Sciatic nerve (tissue), 2 donors: ENCODE data around the gene RBM43. TPM values are rescaled to one million over a fixed set of nuclear protein-coding genes. Genes with fewer than 3 reads are reported as not detected.
"Not testable (repeated sequence)": the region's sequence is repeated elsewhere in the genome, so short reads cannot be mapped to it uniquely, and the experiment has no call there.

ENCODE experiments used
- ATAC-seq: fragments of 200-7000 bp; cut with Tn5 transposase; one replicate; pipeline ENCODE4 v1.9.1; 2020; ENCODE audit warnings: mild to moderate bottlenecking, moderate library complexity
- DNase-seq: peaks from one replicate; pipeline ENCODE4 v3.0.0-alpha.2; 2020; ENCODE audit warnings: low spot score
- intact Hi-C: fragments of 100-400 bp; cut with DNase I; formaldehyde crosslinking; loops from one replicate; pipeline ENCODE4 v1.14.2; 2022
- total RNA-seq: library from RNA; stranded (reverse); fragmentation: NEBNext Ultra II Directional; extraction: Animal tissue kit (Norgen Biotek cat#: 25700); gene quantifications from one replicate; pipeline ENCODE4 v1.2.1, GENCODE V29; 2021
- donor health status: DM: no; HTN: no; CAD: no.
- donor health status: DM: no; HTN: no; CAD: no.

Gene RBM43
- total RNA-seq: 23.7 TPM

DNA sequence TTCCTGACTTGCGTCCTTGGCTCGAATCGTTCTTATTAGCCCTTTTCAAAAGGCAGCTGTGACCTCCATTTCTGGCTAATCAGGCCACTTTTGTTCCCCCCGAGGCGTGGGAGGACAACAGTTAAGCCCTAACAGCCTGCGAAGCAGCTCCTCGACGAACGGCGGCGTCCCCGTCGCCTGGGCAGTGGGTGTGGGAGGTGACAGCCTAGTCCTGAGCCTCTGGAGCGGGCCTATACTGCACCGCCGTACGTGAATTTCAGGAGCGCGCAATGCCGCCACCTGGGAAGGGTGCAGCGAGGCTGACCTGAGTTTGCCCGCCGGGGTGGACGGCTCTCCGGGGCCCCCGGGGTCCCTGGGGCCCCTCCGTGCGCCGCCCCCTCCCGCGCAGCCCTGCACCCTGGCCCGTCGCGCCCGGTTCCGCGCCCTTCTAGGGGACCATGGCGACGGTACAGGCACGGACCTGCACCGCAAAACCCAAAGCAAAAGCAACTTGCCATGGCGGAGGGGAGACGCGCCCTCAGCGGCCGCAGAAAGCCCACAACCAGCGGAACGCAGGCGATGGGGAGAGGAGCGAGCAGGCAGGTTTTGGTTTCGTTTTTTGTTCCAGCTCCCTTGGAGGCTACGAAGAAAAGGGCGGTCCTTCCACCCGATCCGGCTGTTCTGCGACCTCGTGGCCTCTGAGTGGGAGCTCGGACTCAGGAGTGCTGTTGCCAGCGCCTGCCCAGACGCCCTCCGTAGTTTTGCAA lies at the start of gene RBM43:
Gene RBM43, minus strand, starts transcription at position 633 of the 746 bp plus-strand sequence. Its CDS starts 136 bp downstream, at position 497.
- ATAC-seq (peak; percentile 96), DNase-seq (peak; percentile 93)
- intact Hi-C loops: no loop called here

DNA sequence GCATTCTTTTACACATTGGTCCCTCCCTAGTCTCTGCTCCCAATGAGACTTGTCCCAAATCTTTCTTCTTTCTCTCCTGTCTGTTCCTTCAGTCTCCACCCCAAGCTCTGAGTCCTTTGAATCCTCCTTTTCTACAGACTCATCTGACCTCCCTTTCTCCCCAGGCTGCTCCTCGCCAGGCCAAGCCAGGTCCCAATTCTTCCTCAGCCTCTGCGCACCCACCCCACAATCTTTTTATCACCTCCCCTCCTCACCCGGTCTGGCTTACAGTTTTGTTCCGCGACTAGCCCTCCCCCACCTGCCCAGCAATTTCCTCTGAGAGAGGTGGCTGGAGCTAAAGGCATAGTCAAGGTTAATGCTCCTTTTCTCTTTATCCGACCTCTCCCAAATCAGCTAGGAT lies 48.6 kb upstream of the RBM43 start:
- ATAC-seq, intact Hi-C loops, DNase-seq: not testable (repeated sequence)

DNA sequence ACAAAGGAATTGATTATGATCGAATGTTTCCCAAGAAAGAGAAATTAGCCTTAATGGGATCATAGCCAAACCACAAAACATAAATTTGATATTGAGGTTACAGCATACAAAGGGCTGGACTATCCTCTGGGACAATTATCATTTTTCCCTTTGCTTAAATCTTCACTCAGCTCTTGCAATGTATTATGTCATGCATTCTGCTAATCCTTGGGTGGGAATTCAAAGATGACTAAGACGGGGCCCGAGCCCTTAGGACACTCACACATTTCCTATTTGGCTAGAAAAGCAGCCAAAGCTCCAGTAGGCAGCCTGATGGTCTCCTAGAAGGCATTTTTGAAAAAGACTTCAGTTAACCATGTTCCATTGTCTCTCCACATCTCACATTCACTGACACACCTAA lies 45.0 kb upstream of the RBM43 start:
- intact Hi-C loops: no loop called here
- peak; percentile 76 for ATAC-seq

DNA sequence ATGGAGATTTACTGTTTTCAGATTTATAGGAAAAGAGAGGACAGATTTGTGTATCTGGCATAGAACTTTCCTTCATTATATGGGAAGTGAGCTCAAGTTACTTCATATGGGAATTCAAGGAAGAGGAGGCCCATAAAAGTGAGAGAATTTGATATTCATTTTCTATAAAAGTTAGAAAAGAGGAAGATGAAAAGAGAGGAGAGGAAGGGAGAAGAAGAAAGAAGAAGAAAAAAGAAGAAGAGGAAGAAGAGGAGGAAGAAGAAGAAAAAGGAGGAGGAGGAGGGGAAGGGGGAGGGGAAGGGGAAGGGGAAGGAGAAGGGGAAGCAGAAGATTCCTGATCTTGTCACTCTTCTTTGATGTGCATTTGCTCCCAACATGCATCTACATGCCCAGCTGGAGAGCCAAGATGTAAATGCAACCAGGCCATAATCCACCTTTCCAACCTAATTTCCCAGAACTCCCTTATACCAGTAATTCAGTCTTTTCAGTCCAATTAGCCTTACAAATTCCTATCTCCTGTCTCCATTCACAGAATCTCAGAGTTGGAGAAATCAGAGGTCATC lies 43.5 kb upstream of the RBM43 start:
- no peak for DNase-seq
- ATAC-seq: no peak
- intact Hi-C loops: no loop called here

More for the DNA sequence above, 45.0 kb upstream of the RBM43 start:
- no peak for DNase-seq

DNA sequence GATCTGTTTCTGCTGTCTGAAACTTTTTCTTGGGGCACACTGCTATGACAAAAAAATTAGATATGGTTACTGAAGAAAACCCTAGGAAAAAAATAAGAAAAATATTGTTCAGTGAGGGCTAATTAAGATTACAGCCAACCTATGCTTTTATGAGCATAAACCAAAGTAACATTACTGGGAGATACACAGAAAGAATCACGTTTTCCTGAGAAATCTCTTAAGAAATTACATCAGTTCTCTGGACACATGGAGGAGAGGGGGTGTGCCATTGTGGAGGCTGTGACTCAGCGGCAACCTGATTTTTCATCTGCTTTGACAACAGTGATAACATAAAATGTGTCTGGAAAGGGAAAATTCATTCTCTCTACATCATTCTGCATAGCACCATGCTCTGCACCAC lies 41.2 kb upstream of the RBM43 start:
- intact Hi-C loops: no loop called here
- no peak for ATAC-seq
- DNase-seq: no peak

DNA sequence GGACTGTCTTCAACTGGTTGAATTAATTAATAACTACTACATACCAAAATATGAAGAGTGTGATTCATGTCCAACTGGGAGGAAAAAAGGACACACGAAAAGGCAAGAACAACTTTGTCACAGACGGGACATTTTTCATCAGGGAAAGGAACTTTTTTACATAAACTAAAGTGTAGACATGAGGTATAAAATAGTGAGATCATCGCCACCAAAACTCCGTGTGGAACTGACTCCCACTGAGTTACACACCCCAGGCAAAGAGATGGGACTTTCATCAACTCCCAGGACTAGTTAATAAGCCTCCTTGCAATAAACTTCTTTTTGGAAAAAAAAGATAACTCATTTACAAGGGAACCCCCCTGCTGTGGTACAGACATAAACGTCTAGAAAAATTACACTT lies 40.7 kb upstream of the RBM43 start:
- intact Hi-C loops: no loop called here
- DNase-seq (no peak), ATAC-seq (no peak)

DNA sequence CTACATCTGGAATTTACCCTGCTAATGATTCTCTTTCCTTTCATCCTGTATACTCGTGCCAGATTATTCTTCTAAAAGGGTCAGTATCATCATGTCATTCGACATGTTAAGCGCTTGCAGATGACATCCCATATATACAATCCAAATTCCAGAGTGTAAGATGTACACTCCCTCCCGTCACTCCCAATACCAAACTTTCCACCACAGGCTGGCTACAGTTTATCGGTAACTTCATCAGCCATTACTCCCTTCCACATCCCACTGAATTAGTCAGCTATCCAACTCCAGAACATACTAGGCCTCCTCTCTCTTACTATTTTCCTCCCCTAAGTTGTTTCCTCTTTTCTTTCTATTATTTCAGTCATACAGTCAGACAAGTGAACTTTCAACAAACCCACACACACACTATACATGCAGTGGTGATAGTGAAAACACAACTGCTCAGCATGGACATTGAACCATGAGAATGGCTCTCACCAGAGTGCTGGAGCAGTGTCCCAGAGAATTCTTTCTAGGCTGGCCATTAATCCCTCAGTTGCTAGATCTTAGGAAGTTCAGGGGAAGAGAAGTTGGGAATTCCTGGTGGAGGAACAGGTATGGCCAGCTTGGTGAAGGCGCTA lies 38.4 kb upstream of the RBM43 start:
- DNase-seq (no peak), ATAC-seq (no peak)
- intact Hi-C loops: no loop called here

DNA sequence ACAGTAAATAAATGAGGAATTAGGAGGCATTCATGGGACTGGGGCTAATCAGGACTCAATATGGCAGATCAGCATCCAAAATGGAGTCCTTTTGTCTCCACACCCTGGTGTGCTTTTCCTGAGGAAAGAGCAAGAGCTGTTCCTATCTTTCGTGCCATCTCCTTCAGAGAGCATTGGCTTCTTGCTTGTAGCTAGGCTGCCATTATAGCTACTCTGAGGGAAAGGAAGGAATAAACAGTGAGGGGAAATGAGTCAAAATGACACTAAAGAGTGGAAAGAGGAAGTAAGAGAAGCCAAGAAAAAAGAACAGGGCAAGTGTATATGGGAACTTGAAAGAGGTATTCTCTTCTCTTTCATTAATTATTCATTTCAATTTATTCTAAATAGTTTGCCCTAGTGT lies 36.2 kb upstream of the RBM43 start:
- ATAC-seq: peak; percentile 49
- DNase-seq: no peak
- intact Hi-C loops: no loop called here

DNA sequence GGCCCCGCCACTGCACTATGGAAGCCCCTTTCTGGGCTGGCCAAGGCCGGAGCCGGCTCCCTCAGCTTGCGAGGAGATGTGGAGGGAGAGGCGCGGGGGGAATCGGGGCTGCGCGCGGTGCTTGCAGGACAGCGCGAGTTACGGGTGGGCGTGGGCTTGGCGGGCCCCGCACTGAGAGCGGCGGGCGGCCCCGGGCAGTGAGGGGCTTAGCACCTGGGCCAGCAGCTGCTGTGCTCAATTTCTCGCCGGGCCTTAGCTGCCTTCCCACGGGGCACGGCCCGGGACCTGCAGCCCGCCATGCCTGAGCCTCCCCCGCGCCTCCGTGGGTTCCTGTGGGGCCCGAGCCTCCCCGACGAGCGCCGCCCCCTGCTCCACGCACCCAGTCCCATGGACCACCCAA lies 34.3 kb upstream of the RBM43 start:
- DNase-seq, intact Hi-C loops, ATAC-seq: not testable (repeated sequence)

DNA sequence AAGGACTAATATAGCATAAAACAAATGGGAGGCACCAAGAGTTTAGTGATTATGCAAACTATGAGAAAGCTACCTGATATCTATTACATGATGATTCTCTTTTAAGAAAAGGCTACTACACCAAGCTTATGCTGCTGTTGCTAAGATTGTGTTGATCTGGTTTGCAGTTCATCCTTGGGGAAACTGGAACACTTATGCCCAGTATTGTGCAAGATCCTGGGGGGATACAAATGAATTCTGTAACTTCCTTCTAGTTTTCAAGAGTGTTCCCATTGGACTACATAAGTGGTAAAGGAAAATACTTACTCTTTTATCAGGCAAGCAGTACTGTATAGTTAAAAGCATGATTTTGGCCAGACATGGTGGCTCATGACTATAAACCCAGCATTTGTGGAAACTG lies 30.9 kb upstream of the RBM43 start:
- intact Hi-C loops: no loop called here
- ATAC-seq (no peak), DNase-seq (no peak)

DNA sequence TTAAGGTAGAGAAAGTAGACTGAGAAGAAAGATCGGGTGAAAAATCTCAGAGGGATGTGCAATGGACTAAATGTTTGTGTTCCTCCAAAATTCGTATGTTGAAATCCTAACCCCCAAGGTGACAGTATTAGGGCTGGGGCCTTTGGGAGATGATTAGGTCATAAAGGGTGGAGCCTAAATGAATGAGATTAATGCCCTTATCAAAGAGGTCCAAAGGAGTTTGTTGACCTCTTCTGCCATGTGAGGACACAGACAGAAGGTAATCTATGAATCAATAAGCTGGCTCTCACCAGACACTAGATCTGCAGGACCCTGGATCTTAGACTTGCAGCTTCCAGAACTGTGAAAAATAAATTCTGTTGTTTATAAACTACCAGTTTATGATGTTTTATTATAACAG lies 30.5 kb upstream of the RBM43 start:
- DNase-seq (no peak), ATAC-seq (no peak)
- intact Hi-C loops: no loop called here

DNA sequence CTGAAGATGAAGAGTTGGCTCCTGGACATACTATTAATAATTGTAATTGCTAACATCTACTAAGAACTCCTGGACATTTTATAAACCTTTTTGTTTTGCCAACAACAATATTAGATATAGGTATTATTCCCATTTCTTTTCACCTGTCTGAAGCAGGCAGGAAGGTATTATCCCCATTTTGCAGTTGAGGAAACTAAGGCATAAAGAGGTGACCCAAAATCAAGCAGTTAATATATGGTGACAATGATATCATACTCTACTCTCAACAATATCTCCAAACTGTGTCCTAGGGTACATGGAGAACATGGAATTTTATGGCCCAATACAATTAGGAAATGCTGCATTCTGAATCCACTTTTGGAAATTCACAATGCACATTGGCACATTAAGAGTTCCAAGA lies 29.6 kb upstream of the RBM43 start:
- DNase-seq: no peak
- no peak for ATAC-seq
- intact Hi-C loops: no loop called here

DNA sequence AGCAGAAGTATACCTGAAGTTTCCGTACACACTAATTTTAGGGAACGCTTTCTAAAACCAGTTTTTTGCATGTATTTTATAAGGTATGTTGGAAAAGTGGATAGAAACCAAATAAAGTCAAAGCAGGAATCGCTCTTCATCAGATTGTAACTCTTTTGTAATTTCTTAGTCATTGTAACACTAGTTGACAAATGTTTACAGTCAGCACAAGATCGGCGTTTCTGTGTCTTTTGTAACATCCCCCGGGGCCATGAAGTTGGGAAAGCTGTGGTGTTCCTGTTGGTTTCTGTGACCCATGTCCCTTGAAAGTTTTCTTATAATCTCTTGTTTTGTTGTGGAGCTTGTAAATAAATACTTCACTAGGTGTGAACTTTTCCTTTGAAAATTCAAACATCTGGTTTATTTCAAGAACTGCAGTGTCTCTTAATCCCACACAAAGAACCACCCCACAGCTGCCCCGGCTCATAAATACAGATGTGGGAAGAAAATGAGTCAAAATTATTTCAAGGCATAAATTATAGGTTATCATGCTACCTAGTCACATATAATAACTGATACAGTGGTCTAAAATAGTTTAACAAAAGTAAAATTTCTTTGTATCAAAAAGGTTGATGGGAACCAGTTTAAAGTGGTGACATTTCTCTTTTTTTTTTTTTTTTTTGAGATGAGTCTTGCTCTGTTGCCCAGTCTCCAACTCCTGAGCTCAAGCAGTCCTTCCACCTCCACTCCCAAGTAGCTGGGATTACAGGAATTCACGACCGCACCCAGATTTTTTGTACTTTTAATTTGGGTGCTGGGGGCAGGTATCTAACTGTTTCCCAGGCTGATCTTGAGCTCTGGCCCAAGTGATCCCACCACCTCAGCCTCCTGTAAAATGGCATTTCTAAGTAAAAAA lies 28.6 kb upstream of the RBM43 start:
- no peak for DNase-seq
- intact Hi-C loops: no loop called here
- peak; percentile 55 for ATAC-seq

DNA sequence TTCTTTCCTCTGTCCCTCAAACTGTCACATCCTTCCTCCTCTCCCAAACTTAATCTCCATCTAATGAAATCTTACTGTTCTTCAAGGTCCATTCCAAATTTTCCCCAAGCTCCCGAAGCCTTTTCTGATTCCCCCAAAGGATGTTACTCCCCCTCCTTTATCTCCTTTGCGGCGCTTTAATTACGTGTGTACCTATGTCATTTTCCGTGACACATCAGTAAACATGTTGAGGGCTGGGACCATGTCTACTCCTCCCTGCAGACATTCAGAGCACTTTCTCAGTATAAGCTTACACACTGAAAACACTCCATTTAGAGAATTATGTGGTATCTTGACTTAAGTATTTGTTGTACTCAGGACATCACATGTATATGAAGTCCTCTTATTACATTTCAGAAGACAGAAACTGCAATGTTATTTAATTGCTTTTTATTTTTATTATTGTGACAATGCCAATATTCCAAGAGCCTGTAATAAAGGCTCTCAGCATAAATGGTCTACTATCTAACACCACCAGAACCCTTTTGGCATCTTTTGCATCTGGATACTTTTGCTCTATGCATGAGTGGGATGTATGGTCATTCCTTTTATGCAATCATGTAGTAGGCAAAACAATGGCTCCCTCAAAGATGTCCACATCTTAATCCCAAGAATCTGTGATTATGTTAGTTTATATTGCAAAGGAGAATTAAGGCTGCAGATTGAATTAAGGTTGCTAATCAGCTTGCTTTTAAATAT lies 26.0 kb upstream of the RBM43 start:
- ATAC-seq: no peak
- DNase-seq: no peak
- intact Hi-C loops: no loop called here

DNA sequence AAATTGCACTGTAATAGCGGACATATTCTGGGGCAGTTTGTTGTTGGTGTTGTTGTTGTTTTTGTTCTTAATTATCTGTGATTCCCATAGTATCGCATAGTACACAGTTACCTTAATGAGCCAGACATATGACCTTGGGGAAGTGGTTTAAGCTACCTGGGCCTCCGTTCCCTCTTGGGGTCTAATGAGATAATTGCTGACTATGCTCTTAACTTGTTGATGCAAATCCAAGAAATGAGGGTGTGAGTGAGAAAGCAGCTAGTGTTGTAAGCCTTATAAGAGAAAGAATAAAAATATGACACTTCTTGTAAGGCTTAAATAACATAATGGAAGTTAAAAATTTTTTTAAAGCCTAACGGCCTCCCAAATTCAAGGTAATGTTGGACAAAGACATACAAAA lies 20.7 kb upstream of the RBM43 start:
- intact Hi-C loops: no loop called here
- DNase-seq (no peak), ATAC-seq (no peak)

DNA sequence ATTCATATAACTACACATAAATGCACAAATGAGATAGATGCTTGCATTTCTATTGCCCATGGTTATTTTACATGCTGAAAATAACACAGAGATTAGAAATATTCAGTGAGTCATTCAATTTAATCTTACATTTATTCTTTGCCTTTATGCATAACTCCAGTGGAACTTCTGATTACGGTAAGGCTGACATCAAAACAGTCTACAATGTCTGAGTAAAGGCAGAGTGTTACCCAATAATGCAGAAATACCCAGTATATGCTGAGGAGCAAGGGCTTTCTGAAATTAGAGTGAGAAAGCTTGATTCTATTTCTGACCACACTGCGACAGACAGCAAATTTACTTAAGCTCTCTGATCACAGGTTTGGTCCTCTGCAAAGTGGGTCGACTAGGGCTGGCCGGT lies 18.6 kb upstream of the RBM43 start:
- intact Hi-C loops: no loop called here
- DNase-seq (no peak), ATAC-seq (no peak)

DNA sequence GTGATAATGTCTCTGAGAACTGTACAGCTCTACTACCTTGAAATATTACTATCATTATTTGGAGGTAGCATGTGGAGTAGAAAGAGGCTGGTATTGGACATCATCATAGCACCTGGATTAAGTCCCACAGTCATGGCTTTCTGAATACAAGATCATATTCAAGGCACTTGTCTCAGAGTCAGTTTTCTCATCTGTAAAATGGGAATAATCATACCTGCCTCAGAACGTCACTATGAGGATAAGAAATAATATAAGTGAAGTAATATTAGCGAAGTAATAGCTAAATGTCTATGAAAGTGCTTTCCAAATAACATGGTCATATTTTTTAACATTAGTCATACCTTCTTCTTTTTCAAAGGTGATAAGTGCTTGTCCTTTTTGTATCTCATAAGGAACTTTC lies 16.8 kb upstream of the RBM43 start:
- ATAC-seq (no peak), DNase-seq (no peak)
- intact Hi-C loops: no loop called here

DNA sequence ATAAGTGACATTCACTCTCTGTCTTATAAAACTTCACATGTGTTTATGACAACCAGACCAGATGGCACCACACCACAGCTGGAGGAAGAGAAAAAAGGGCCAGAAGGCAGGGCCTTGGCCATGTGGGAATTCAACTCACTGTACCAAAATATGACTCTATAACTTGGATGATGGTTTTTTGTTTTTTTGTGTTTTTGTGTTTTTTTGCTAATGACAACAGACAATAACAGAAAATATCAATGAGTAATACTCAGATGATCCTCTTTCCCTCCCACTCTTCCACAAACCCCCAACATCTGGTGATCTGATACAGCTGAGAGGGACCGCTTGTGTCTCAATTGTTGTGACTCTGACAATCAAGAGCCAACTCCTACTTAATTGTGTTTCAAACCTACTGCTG lies 15.4 kb upstream of the RBM43 start:
- no peak for DNase-seq
- ATAC-seq: no peak
- intact Hi-C loops: no loop called here

DNA sequence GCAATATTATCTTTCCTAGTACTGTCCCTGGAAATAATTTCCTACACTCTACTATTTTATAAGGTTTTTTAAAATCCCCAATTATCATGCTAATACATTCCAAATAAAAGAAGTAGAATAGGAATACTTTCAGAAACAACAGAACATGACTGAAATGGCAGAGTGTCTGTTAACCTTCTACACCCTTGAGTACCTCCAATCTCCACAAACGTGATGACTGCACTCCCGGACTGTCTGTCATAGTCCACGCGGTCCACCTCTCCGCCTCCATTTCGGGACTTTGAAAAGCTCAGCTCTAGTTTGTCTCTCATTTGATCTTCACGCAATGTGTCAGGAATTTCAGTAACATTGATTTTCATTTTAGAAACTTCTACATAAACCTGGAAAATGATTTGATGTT lies 13.6 kb upstream of the RBM43 start:
- DNase-seq: no peak
- intact Hi-C loops: no loop called here
- no peak for ATAC-seq
